Heart right ventricle (tissue), 16 donors: ENCODE measurements around the gene ACOXL. TPM values are rescaled to one million over a fixed set of nuclear protein-coding genes. Genes with fewer than 3 reads are reported as not detected.
"Not testable (repeated sequence)": the region's sequence is repeated elsewhere in the genome, so short reads cannot be mapped to it uniquely, and the experiment has no call there.

Experiments used
- ATAC-seq, 8 donors: fragments of 200-7000 bp; cut with Tn5 transposase; one replicate each; pipeline ENCODE4 v1.9.1; 2020; ENCODE audit warnings: mild to moderate bottlenecking in 8 of 8, moderate library complexity in 8 of 8, moderate number of reproducible peaks in 1 of 8
- DNase-seq, 2 donors: peaks; one replicate each; pipeline ENCODE4 v3.0.0-alpha.2; 2020
- H3K27ac ChIP-seq, 10 donors: fragments of 200-600 bp; sonication (generic) in 2 of 10; one replicate each; pipeline versions ENCODE4 v1.5.0 to v1.8.0; 2020 to 2022; ENCODE audit warnings: mild to moderate bottlenecking in 3 of 10
- H3K27me3 ChIP-seq, 7 donors: fragments of 200-600 bp; one replicate each; pipeline ENCODE4 v1.8.0; 2021 to 2022; ENCODE audit warnings: mild to moderate bottlenecking in 2 of 7
- H3K36me3 ChIP-seq, 9 donors: fragments of 200-600 bp; sonication (generic) in 1 of 9; one replicate each; pipeline versions ENCODE4 v1.5.0 to v1.8.0; 2020 to 2022; ENCODE audit warnings: mild to moderate bottlenecking in 2 of 9
- H3K4me1 ChIP-seq, 9 donors: fragments of 200-600 bp; sonication (generic) in 1 of 9; one replicate each; pipeline versions ENCODE4 v1.5.0 to v1.8.0; 2020 to 2022; ENCODE audit warnings: mild to moderate bottlenecking in 4 of 9
- H3K4me3 ChIP-seq, 10 donors: fragments of 200-600 bp; sonication (generic) in 2 of 10; one replicate each; pipeline versions ENCODE4 v1.5.0 to v1.8.0; 2020 to 2022; ENCODE audit warnings: mild to moderate bottlenecking in 7 of 10, moderate library complexity in 2 of 10
- H3K9me3 ChIP-seq, 11 donors: fragments of 200-600 bp in 10 of 11; sonication (generic) in 2 of 11; one replicate each; pipeline versions ENCODE4 v1.5.0 to v1.8.0; 2013 to 2022; ENCODE audit warnings: mild to moderate bottlenecking in 2 of 11, control low read depth in 1 of 11, moderate library complexity in 1 of 11
- CTCF ChIP-seq, 9 donors: fragments of 200-600 bp; sonication (generic) in 2 of 9; IDR thresholded peaks; one replicate each; pipeline versions ENCODE4 v1.5.0 to v1.8.0; 2021 to 2022; ENCODE audit warnings: antibody characterized with exemption in 9 of 9, mild to moderate bottlenecking in 5 of 9, moderate library complexity in 1 of 9
- WGBS, 2 donors: extraction: QIAGEN DNeasy Blood & Tissue Kit; methylation state at CpG; one replicate each; pipeline ENCODE4 v1.1.7; 2013; ENCODE audit warnings: inconsistent platforms in 1 of 2; 5-methylcytosine and 5-hydroxymethylcytosine counted together
- intact Hi-C, 10 donors: fragments of 100-400 bp; cut with DNase I; formaldehyde crosslinking; loops; one replicate each; pipeline versions ENCODE4 v1.11.1 to v1.14.2; 2022
- polyA plus RNA-seq, 2 donors: library from polyadenylated mRNA; stranded (reverse); fragments of 200-250 nt; gene quantifications; one replicate each; pipeline ENCODE4 v1.2.3, GENCODE V29; 2013
- total RNA-seq, 10 donors: library from RNA; stranded (reverse); fragmentation: NEBNext Ultra II Directional in 3 of 10; extraction: Animal tissue kit (Norgen Biotek cat#: 25700) in 3 of 10; gene quantifications; one replicate each; pipeline versions ENCODE4 v1.2.1 to v1.2.4, GENCODE V29; 2021 to 2023
- donor health status: Arrhythmogenic right ventricular cardiomyopathy.
- donor health status: ischemic (EF 13 %, LVEDD 7.1; RV severe dilation, severe dysfunction).
- donor health status: healthy with polysubstance abuse.
- donor health status: DM: no; HTN: yes; CAD: no.
- donor health status: DM: no; HTN: no; CAD: no.
- donor health status: ischemic (EF 25% LVEDD 6.9; RV normal size, moderate dysfunction).
- donor health status: ischemic (EF 25% LVEDD 5.7; RV mildly dilated, moderate dysfunction).
- donor health status: healthy.
- donor health status: DM: yes; HTN: yes; CAD: no.
- donor health status: Ischemic cardiomyopathy.
- donor health status: ischemic (EF 35%, LVEDD 5.7; RV mildly dilated, moderate dysfunction).
- donor health status: nonischemic (EF 11% LVEDD 7.7; RV severe dilation, severe dysfunction).
- donor health status: DM: yes; HTN: yes; CAD: no.
- donor health status: PGD.
- donor health status: ischemic (EF 29% LVEDD 5.4; RV normal size, mild dysfunction).
- donor health status: nonischemic (EF 23%, LVEDD 6.1; RV moderate dilation, normal function).

Gene ACOXL
- total and polyA plus RNA-seq, 12 donors, result not detected

DNA sequence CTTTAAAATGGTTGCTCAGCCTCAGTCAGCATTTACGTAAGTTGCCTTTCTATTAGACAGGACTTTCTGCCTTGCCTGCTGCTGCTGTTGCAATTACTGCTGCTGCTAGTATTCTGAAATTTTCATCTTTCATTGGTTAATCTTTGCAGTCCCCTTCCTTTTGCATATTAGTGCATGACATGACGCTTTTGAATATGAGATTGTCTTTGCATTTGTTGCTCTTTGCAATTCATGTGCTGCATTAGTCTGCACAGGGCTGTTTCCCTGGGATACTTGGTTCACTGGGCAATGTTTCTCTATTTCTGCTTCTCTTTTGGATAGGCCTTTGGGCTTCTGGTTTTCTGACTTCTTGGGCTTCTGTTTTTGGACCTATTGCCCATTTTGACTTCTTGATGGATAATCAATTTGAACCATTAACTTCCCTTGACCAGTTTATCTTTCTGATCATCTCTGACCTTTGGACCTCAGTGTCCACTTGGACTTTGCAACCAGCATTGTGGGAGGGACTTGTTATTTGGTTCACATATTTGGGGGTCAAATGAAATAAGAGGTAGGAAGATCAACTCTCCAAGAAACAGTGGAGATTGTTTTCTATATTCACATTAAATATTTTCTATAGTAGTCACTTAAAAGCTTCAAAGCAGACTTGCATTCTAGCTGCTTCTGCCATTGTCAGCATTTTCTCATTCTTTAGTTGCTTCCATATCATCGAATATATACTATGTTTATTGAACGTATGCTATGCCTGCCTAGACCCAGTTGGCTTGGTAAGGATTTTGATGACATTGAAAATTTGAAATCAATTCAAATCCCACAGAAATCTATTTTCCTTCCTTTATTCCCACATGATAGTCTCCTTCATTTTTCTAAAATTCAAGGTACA is 42.0 kb upstream of the ACOXL start:
- Histone ChIP-seq H3K4me3 (no peak overlapping the region), H3K36me3 (no peaks in the 10 kb centered on the region), H3K4me1 (peaks cover 0 to 5% (median 0%) of the 10 kb centered on the region in 9 donors), H3K9me3 (peaks cover 0 to 10% (median 0%) of the 10 kb centered on the region in 11 donors), H3K27me3 (peaks cover 0 to 17% (median 0%) of the 10 kb centered on the region in 7 donors), H3K27ac (no peak overlapping the region)
- no peak for DNase-seq
- ATAC-seq, result no peak
- 89 to 95% methylated on average over 4 of the region's 4 CpGs for WGBS, 2 donors
- TF ChIP-seq CTCF (IDR thresholded peaks at IDR 0.05), result no peak
- intact Hi-C loops, result no loop called here

DNA sequence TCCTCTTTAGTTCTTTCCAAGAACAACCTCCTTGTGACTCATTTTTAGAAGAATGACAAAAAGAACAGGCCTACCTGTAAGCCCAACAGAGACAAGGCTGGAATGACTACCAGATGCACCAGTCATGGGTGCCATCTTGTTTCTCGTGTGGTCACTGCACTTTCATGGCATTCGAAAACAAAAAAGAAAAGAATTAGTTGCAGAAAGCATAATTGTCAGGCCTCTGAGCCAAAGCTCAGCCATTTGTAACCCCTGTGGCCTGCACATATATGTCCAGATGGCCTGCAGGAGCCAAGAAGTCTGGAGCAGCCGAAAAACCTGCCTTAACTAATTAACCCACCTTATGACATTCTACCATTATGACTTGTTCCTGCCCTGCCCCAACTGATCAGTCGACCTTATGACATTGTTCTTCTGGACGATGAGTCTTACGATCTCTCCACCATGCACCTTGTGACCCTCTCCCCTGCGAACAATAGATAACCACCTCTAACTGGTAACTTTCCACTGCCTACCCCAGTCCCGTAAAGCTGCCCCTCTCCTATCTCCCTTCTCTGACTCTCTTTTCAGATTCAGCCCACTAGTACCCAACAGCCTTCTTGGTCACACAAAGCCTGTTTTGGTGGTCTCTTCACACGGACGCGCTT is 40.6 kb upstream of the ACOXL start:
- Histone ChIP-seq H3K27ac (no peak overlapping the region), H3K36me3 (no peaks in the 10 kb centered on the region), H3K4me3 (no peak overlapping the region), H3K9me3 (peaks cover 0 to 10% (median 0%) of the 10 kb centered on the region in 11 donors), H3K27me3 (peaks cover 0 to 17% (median 0%) of the 10 kb centered on the region in 7 donors), H3K4me1 (peaks cover 0 to 5% (median 0%) of the 10 kb centered on the region in 9 donors)
- DNase-seq (no peak), ATAC-seq (no peak)
- no peak for TF ChIP-seq CTCF (IDR thresholded peaks at IDR 0.05)
- 94 to 95% methylated on average over 11 of the region's 11 CpGs for WGBS, 2 donors
- intact Hi-C loops, result no loop called here

GRCh38 chr2:110695146-110695898 is 37.1 kb upstream of the ACOXL start:
- H3K4me3 ChIP-seq, H3K4me1 ChIP-seq, ATAC-seq, H3K27me3 ChIP-seq, H3K9me3 ChIP-seq, H3K36me3 ChIP-seq, intact Hi-C loops, H3K27ac ChIP-seq, DNase-seq: not testable (repeated sequence)
- 21% methylated on average over 4 to 5 of the region's 5 CpGs for WGBS, 2 donors

- H3K27me3 ChIP-seq, intact Hi-C loops, H3K4me1 ChIP-seq, DNase-seq, H3K4me3 ChIP-seq, H3K27ac ChIP-seq, H3K36me3 ChIP-seq, H3K9me3 ChIP-seq: not testable (repeated sequence)
- peak in 1 of 8 donors; percentile 85 for ATAC-seq
- no CpG with 5 or more reads among the region's 6 CpGs for WGBS, 2 donors
These were observed 34.1 kb upstream of the ACOXL start for GRCh38 chr2:110698253-110698652.
